ENCODE results near the gene TSHZ1.

DNA sequence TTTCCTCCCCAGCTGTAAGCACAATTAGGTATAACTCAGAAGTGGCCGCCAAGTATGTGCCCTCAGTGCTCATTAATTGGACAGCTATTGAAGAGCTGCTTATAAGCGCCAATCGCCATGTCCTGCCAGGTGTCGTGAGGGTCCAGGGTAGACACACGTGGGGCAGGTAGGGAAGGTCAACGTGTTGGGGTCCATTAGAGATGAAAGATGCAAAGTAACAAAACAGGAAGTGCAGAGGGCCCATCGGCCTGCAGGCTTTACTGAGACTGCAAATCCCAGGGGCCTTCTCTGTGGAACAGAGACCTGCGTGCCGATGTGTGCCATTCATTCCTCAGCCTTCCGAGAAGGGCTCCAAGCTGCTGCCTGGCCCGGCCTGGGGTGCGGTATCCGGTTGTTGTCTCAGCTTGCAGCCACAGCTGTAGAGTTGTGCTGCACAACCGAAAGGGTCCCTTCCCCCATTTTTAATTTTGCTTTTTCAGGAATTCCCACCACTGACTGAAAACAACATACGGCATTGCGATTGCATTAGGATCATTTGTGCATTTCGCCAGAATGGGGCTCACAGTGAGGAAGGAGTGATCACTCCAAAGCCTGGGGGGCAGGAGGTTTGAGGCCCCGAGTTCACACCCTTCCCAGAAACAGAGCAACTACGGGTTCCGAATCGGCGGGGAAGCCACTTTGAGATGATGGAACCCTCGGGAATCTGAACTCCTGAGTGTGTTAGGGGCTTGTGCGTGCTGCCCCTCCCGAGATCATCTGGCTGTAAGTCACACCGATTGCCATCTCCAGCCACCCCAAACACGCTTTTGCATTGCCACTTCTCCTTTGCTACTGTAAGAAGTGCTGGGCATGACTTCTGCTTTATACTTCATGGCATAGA, 94.3 kb downstream of the TSHZ1 start:
- TF ChIP-seq POLR2A (IDR thresholded peaks at IDR 0.05): no peak
- TF ChIP-seq, protein P1, sequence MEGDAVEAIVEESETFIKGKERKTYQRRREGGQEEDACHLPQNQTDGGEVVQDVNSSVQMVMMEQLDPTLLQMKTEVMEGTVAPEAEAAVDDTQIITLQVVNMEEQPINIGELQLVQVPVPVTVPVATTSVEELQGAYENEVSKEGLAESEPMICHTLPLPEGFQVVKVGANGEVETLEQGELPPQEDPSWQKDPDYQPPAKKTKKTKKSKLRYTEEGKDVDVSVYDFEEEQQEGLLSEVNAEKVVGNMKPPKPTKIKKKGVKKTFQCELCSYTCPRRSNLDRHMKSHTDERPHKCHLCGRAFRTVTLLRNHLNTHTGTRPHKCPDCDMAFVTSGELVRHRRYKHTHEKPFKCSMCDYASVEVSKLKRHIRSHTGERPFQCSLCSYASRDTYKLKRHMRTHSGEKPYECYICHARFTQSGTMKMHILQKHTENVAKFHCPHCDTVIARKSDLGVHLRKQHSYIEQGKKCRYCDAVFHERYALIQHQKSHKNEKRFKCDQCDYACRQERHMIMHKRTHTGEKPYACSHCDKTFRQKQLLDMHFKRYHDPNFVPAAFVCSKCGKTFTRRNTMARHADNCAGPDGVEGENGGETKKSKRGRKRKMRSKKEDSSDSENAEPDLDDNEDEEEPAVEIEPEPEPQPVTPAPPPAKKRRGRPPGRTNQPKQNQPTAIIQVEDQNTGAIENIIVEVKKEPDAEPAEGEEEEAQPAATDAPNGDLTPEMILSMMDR (IDR thresholded peaks at IDR 0.05): no peak

All from body of pancreas (tissue), 4 donors.